HG03060 (cell line): ENCODE measurements around the gene ABCC1.

ENCODE experiments used
- ATAC-seq: cut with Tn5 transposase; IDR thresholded peaks from one replicate; pipeline ENCODE4 v1.9.1; 2021; ENCODE audit warnings: low read depth, moderate number of reproducible peaks; ENCODE audit not compliant: unreplicated experiment

ABCC1 gene

DNA sequence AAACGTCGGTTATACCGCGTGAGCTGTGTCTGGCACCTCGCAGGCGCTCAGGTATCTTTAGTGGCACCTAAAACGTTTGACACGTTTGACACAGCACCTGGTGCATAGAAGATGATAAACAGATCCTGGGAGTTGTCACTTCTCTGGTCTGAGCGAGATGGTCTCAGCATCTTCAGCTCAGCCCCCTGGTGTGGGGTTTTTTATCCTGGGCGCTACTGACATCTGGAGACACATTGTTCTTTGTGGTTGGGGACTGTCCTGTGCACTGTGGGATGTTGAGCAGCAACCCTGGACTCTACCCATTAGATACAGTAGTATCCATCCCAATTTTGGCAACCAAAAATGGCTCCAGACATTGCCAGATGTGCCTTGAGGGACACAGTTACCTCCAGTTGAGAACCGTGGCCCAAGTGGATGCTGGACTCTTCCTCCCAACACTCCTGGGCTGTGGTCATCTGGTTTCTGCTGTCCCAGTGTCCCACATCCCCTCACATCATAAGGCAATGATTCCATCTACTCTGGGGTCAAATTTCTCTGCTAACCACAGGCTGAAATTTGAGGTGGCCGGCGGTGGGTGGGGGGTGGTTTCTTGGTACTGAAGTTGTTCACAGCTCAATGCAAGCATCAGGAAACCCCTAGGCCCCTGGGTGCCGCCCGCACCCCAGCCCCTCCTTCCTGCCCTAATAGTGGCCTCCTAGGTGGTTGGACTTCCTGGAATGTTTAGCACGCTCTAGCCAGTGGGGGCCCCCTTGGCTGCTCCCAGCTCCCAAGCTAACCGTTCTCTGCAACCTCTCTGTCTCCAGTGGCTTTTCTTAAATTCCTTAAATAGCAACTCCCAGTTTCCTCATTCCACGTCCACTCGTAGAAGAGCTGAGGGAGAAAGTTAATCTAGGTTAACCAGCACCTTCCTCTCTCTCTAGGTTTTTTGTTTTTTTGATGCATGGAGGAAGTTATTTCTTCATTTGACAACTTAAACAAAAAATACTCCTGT is 124.8 kb downstream of the ABCC1 start:
- no peak for ATAC-seq

- ATAC-seq, result no peak
Observed at GRCh38 chr16:16075488-16076422, 126.3 kb downstream of the ABCC1 start.

DNA sequence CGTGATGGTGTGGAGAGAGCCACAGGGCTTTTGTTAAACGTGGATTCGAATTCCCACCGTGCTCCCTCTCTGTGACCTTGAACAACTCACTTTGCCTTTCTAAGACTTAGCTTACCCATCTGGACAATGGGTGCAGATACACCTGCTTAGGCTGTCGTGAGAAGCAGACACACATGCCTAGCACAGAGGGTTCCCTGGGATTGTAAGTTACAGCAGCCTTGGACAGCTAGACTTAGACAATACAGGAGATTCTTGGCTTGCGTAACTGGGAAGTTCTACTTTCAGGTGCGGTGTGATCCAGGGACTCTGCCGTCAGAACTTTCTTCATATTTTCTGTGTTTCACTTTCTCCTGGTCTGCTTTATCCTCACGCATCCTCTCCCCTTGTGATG is 127.0 kb downstream of the ABCC1 start:
- ATAC-seq, result no peak

GRCh38 chr16:16080465-16081065 is 131.1 kb downstream of the ABCC1 start:
- no peak for ATAC-seq

- no peak for ATAC-seq
Observed at GRCh38 chr16:16081141-16081540, 131.7 kb downstream of the ABCC1 start.

DNA sequence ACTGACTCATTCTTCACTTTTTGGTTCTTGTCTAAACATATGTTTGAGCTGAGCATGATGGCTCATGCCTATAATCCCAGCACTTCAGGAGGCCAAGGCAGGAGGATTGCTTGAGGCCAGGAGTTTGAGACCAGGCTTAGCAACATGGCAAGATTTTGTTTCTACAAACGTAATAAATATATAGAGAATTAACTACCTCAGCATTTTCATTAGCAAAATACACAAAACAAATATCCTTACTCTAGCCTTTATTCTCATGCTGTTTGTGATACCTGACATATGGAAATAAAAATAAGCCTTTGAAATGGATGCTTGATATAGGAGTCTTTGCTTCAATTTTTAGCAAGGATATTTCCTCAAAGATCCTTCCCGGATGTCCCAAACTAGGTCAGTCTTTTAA is 132.8 kb downstream of the ABCC1 start:
- ATAC-seq, result no peak

GRCh38 chr16:16083421-16084156 is 134.2 kb downstream of the ABCC1 start:
- no peak for ATAC-seq

GRCh38 chr16:16084874-16085273 is 135.5 kb downstream of the ABCC1 start:
- no peak for ATAC-seq

DNA sequence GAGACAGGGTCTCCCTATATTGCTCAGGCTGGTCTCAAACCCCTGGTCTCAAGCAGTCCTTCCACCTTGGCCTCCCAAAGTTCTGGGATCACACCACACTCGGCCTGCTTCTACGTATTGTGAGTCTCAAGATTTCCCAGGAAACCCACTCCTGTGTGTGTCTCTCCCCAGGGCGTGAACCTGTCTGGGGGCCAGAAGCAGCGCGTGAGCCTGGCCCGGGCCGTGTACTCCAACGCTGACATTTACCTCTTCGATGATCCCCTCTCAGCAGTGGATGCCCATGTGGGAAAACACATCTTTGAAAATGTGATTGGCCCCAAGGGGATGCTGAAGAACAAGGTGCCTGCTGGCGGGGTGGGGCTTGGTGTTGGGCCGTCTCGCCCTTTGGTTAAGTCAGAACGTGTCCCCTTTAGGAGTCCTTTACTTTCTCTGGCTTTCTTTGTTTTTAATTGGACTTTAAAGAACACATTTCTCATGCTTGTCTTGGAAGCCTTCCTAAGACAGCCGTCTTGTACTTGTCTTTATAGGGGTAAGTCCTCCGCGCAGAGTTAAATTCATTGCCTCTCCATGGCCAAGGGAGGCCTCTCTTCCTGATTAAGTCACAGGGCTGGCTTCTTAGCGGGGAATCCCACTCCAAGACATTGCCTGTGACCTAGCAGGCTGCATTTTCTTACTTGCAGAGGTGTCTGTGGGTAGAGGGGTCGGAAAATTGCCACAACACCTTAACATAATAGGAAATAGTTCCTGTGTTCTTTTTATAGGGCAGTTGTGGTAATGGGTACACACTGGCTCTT is 137.4 kb downstream of the ABCC1 start:
- no peak for ATAC-seq

DNA sequence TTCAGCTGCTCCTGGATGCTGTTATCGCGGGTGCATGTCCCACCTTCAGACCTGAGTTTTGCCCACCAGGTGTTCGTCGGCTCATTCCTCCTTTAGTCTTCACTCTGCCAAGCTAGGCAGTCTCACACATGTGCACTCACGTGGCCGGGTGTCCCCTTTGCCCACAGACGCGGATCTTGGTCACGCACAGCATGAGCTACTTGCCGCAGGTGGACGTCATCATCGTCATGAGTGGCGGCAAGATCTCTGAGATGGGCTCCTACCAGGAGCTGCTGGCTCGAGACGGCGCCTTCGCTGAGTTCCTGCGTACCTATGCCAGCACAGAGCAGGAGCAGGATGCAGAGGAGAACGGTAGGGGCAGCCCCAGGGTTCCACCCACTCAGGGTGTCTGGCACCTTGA is 140.8 kb downstream of the ABCC1 start:
- ATAC-seq, result no peak

DNA sequence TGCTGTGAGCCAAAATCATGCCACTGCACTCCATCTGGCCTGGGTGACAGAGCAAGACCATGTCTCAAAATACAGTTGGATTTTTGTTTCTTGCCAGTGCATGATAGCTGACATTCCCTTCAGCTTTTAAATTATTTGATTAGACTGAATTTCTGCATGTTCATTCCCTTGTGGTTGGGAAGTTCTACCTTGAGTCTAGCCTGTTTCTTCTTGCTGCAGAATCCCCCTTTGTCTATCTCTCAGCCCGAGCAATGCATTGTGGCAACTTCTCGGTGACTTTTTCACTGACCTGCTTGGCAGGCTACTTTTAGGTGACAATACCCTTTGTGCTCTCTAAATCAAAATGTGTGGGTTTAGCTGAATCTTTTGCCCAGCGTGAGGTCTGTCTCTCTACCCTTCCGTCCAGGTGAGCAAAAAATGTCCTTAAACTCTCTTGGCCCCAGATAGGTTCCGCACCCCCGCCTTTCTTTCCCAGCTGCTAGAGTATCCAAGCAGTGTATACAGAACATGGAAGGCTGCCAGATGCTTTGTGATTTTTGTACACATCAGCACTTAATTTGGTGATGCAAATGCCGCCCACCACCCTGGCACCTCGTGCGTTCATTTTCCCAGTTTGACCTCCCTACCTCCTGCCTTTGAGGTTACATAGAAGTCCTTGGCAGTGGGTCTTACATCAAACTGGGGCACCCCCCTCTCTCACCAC is 143.7 kb downstream of the ABCC1 start:
- no peak for ATAC-seq

GRCh38 chr16:16093628-16094332 is 144.4 kb downstream of the ABCC1 start:
- no peak for ATAC-seq

DNA sequence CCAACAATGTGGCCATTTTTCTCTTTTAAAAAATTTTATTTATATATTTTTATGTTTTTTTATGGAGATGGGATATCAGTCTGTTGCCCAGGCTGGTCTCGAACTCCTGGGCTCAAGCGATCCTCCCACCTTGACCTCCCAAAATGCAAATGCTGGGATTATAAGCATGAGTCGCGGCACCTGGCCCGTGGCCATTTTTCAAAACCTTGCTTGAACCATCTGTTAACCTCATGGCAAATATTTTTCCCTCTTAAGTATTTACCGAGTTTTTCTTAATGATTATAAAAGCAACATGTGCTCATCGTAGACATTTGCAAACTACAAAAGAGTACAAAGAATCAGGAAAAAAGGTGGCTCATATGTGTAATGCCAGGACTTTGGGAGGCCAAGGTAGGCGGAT is 146.2 kb downstream of the ABCC1 start:
- ATAC-seq, result no peak

- ATAC-seq, result no peak
Observed at GRCh38 chr16:16096121-16096857, 146.9 kb downstream of the ABCC1 start.

DNA sequence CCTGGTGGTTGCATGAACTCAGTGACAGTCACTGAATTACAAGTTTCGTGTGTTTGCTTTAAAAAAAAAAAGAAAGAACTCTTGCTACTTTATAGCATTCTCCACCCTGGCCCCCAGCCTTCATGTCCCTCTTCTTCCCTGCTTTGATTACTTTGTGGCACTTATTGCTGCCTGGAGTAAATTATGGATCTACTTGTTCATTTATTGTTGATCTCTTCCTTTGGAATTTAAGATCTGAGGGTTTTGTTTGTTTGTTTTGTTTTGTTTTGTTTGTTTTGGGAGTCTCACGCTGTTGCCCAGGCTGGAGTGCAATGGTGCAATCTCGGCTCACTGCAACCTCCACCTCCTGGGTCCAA is 147.4 kb downstream of the ABCC1 start:
- no peak for ATAC-seq

GRCh38 chr16:16099320-16099719 is 149.9 kb downstream of the ABCC1 start:
- no peak for ATAC-seq

- ATAC-seq, result no peak
Observed at GRCh38 chr16:16100631-16101030, 151.2 kb downstream of the ABCC1 start.

DNA sequence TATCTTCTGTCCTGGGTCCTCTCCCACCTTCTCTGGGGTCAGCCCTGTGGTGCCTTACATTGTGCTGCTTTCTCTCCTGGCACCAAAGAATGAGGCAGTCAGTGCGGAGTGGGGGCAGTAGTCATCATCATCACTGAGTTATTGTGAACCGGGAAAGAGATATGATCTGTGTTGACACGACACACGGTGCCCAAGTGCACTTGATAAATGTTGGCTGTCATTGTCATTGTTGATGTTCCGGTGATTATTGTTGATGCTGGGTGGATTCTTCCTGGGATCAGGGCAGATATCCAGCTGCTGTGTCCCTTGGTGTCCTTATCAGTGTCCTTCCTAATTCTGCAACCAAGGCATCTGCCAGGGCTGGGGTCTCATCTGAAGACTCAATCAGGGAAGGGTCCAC is 152.2 kb downstream of the ABCC1 start:
- ATAC-seq, result no peak
